Measurements from ENCODE around the gene OBSCN.

Gene OBSCN

DNA sequence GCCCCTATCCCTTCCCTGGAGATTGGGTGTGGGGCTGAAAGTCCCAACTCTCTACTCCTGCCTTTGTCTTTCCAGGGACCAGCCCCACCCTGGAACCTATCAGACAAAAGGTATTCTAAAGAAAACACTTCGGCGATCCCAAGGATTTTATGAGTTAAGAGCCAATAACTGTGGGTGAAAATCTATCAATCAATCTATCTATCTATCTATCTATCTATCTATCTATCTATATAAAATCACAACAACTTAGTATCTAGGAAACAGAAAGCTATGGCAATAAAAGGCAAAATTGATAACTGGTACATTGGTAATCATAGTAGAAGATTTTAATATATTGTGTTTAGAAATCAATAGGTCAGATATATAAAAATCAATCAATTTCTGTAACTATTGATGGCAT is 175.9 kb downstream of the OBSCN start:
- no peak overlapping the region for H3K27ac ChIP-seq
- TF ChIP-seq CTCF (conservative IDR thresholded peaks at IDR 0.05) = no peak

GRCh38 chr1:228385232-228385631 is 177.4 kb downstream of the OBSCN start:
- no peak for TF ChIP-seq CTCF (conservative IDR thresholded peaks at IDR 0.05)

DNA sequence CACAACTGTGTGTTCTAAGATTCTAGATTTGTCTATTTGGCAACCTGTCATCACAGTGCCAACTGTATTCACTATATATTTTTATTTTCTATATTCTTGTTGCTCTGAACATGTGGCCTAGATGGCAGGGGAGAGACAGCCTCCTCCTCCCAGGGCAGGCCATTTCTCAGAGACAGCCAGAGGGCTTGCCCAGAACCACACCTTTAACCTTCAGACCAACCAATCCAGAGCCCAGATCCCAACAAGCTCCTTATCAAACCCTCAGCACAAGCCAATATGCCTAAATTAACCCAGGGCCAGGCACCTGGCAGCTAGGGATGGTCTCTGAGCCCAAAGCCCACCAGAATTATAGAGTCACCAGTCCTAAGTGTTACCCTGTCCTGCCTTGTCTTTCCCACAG is 179.5 kb downstream of the OBSCN start:
- no peak for TF ChIP-seq CTCF (conservative IDR thresholded peaks at IDR 0.05)
- H3K27ac ChIP-seq = no peak overlapping the region

More at GRCh38 chr1:228385232-228385631, 177.4 kb downstream of the OBSCN start:
- H3K27ac ChIP-seq = no peak overlapping the region

DNA sequence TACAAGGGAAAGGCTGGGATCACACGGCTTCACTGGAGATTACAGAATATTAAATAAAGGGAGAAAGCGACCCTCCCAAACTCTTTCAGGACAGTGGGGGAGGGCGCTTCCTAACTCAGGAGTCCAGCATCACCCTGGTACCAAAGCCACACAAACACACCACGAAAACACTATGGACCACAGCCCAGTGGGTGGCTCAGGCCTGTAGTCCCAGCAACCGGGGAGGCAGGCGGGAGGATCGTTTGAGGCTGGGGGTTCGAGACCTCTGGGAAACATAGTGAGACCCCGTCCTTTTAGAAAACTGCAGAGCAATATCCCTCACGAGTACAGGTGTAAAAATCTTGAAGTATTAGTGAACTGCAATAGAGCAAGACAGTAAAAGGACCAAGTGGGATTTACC is 182.8 kb downstream of the OBSCN start:
- no peak overlapping the region for H3K27ac ChIP-seq
- no peak for TF ChIP-seq CTCF (conservative IDR thresholded peaks at IDR 0.05)

- TF ChIP-seq CTCF (conservative IDR thresholded peaks at IDR 0.05) = no peak
- no peak overlapping the region for H3K27ac ChIP-seq
Observed at GRCh38 chr1:228391411-228392020, 183.7 kb downstream of the OBSCN start.

GRCh38 chr1:228392111-228392936 is 184.5 kb downstream of the OBSCN start:
- H3K27ac ChIP-seq = no peak overlapping the region

More at GRCh38 chr1:228392111-228392936, 184.5 kb downstream of the OBSCN start:
- TF ChIP-seq CTCF (conservative IDR thresholded peaks at IDR 0.05) = no peak

Measured in VCaP (cell line).